B cell (primary cell): ENCODE data around the gene CCDC24. TPM values are rescaled to one million over a fixed set of nuclear protein-coding genes. Genes with fewer than 3 reads are reported as not detected.

Experiments
- ATAC-seq: fragments of 200-7000 bp; cut with Tn5 transposase; one replicate; pipeline ENCODE4 v1.10.0; 2021; ENCODE audit warnings: low read depth, mild to moderate bottlenecking, moderate number of reproducible peaks, moderate library complexity
- CTCF ChIA-PET: fragments of 350-600 bp; sonication (Branson Sonifier 250); formaldehyde crosslinking; loops from one replicate; lab custom pipeline; 2021; ENCODE audit warnings: antibody characterized with exemption, inconsistent platforms; lab: Charles Lee
- POLR2A ChIA-PET: fragments of 350-600 bp; sonication (Branson Sonifier 250); formaldehyde crosslinking; loops from one replicate; lab custom pipeline; 2021; ENCODE audit warnings: antibody characterized with exemption; lab: Charles Lee
- DNase-seq: peaks from one replicate; pipeline ENCODE4 v3.0.0; 2013
- H2AFZ ChIP-seq: 2 replicates; pipeline ENCODE4 v1.6.1; 2012; ENCODE audit warnings: mild to moderate bottlenecking, low read depth, low read length; ENCODE audit not compliant: insufficient read depth, poor library complexity, severe bottlenecking
- H3K27ac ChIP-seq, 2 donors: 1 replicate in 1 of 2; 2 replicates in 1 of 2; pipeline ENCODE4 v1.5.1; 2012 to 2013; ENCODE audit warnings: low read length in 2 of 2, mild to moderate bottlenecking in 2 of 2, moderate library complexity in 1 of 2
- H3K27me3 ChIP-seq, 4 experiments: fragments of 200-600 bp in 1 of 4; sonication (generic) in 1 of 4; replicated peaks in 1 of 4; 1 replicate in 2 of 4; 2 replicates in 2 of 4; pipeline versions ENCODE4 v1.6.1 to v1.7.0; 2013 to 2016; ENCODE audit warnings: low read length in 3 of 4, mild to moderate bottlenecking in 2 of 4, mixed read lengths in 1 of 4, moderate library complexity in 1 of 4; ENCODE audit not compliant: insufficient read depth in 4 of 4, control insufficient read depth in 3 of 4; ENCODE audit errors: control extremely low read depth in 1 of 4
- H3K36me3 ChIP-seq, 2 experiments: replicated peaks in 1 of 2; 1 replicate in 1 of 2; 2 replicates in 1 of 2; pipeline versions ENCODE4 v1.6.1 to v1.7.1; 2013; ENCODE audit warnings: low read length in 1 of 2; ENCODE audit not compliant: insufficient read depth in 2 of 2, control insufficient read depth in 1 of 2; ENCODE audit errors: control extremely low read depth in 1 of 2, extremely low read depth in 1 of 2
- H3K4me1 ChIP-seq, 2 donors: fragments of 200-600 bp in 1 of 2; sonication (generic) in 1 of 2; 1 replicate in 1 of 2; 2 replicates in 1 of 2; pipeline versions ENCODE4 v1.5.1 to v1.6.1; 2013 to 2017; ENCODE audit warnings: low read length in 2 of 2; ENCODE audit not compliant: control insufficient read depth in 2 of 2, insufficient read depth in 2 of 2
- H3K4me2 ChIP-seq: replicated peaks from 2 replicates; pipeline ENCODE3; 2012; ENCODE audit warnings: mild to moderate bottlenecking, low read depth, low read length; ENCODE audit not compliant: poor library complexity, severe bottlenecking
- H3K4me3 ChIP-seq, 5 experiments: fragments of 200-600 bp in 1 of 5; sonication (generic) in 1 of 5; 1 replicate in 3 of 5; 2 replicates in 2 of 5; pipeline versions ENCODE4 v1.5.1 to v1.7.0; 2011 to 2016; ENCODE audit warnings: low read length in 4 of 5, mild to moderate bottlenecking in 4 of 5, low read depth in 2 of 5, control low read depth in 1 of 5, moderate library complexity in 1 of 5; ENCODE audit not compliant: insufficient read depth in 1 of 5; ENCODE audit errors: control extremely low read depth in 1 of 5, extremely low read depth in 1 of 5
- H3K79me2 ChIP-seq: fragments of 200-600 bp; sonication (generic); one replicate; pipeline ENCODE4 v1.6.0; 2016; ENCODE audit warnings: low read length; ENCODE audit not compliant: control insufficient read depth, insufficient read depth
- H3K9ac ChIP-seq: fragments of 200-600 bp; sonication (generic); 2 replicates; pipeline ENCODE4 v1.6.1; 2017; ENCODE audit warnings: mild to moderate bottlenecking, low read length, moderate library complexity
- H3K9me3 ChIP-seq, 3 donors: one replicate each; pipeline versions ENCODE4 v1.6.1 to v1.7.1; 2013; ENCODE audit warnings: low read length in 2 of 3; ENCODE audit not compliant: control insufficient read depth in 2 of 3, insufficient read depth in 1 of 3; ENCODE audit errors: control extremely low read depth in 1 of 3
- H4K20me1 ChIP-seq: 2 replicates; pipeline ENCODE4 v1.6.0; 2012; ENCODE audit warnings: mild to moderate bottlenecking, low read length; ENCODE audit not compliant: insufficient read depth, control insufficient read depth, poor library complexity, severe bottlenecking
- H3K27ac Mint-ChIP-seq: one replicate; pipeline ENCODE4 v1.8.0; 2021; ENCODE audit warnings: mixed read lengths
- H3K27me3 Mint-ChIP-seq: one replicate; pipeline ENCODE4 v1.8.0; 2021; ENCODE audit warnings: mixed read lengths
- H3K4me1 Mint-ChIP-seq: one replicate; pipeline ENCODE4 v1.8.0; 2021; ENCODE audit warnings: mixed read lengths
- H3K4me3 Mint-ChIP-seq: one replicate; pipeline ENCODE4 v1.8.0; 2021; ENCODE audit warnings: mixed read lengths
- H3K9me3 Mint-ChIP-seq: one replicate; pipeline ENCODE4 v1.8.0; 2022; ENCODE audit warnings: mixed read lengths; ENCODE audit not compliant: insufficient read depth
- CTCF ChIP-seq: fragments of 200-600 bp; IDR thresholded peaks from one replicate; pipeline ENCODE4 v1.8.0; 2022; ENCODE audit warnings: antibody characterized with exemption, mild to moderate bottlenecking
- EZH2 ChIP-seq: IDR thresholded peaks from 2 replicates; pipeline ENCODE4 v1.6.1; 2012; ENCODE audit warnings: borderline replicate concordance, low read depth, mild to moderate bottlenecking, moderate library complexity, low read length; ENCODE audit not compliant: insufficient read depth, poor library complexity, severe bottlenecking
- WGBS: methylation state at CpG from one replicate; pipeline ENCODE4 v1.1.5; 2013; ENCODE audit warnings: missing lambda C conversion rate; ENCODE audit not compliant: insufficient coverage; 5-methylcytosine and 5-hydroxymethylcytosine counted together
- intact Hi-C: fragments of 100-400 bp; cut with micrococcal nuclease; formaldehyde crosslinking; loops from one replicate; pipeline ENCODE4 v1.10.0; 2022
- polyA plus RNA-seq: library from polyadenylated mRNA; depleted of rRNA; stranded (reverse); fragments of >200 nt; gene quantifications from 2 replicates; pipeline ENCODE4 v1.2.3, GENCODE V29; 2012
- total RNA-seq, 2 donors: library from RNA; stranded (reverse); fragments of 120-200 nt in 1 of 2; gene quantifications; 1 replicate in 1 of 2; 2 replicates in 1 of 2; pipeline versions ENCODE4 v1.2.3 to v1.2.4, GENCODE V29; 2013 to 2022

The CCDC24 gene
- total and polyA plus RNA-seq, 2 donors (not counting 1 experiment from before 2014, with no cell fraction given): 10.1 to 18.4 TPM

- H3K27me3 ChIP-seq: no peaks in the 10 kb centered on the region
- peak within 1 kb of the TSS; percentile 91 for H3K9ac ChIP-seq
- peaks cover 33 to 61% of the 10 kb centered on the region in 2 donors for H3K4me1 ChIP-seq
- H3K4me3 Mint-ChIP-seq: peak within 1 kb of the TSS; percentile 97
- ChIA-PET POLR2A (interaction anchor here (0.6 to 1.8 kb wide), 5 partner anchors 16 to 1873 kb away, joined by 3 to 5 read pairs (median 4); partner anchors contain the start of genes ARMH1, IPO13 and TMEM53), CTCF (interaction anchor here (1.0 to 2.3 kb wide), 5 partner anchors 15 to 62 kb away, joined by 4 to 10 read pairs (median 6); partner anchors contain the start of gene IPO13)
- peak; percentile 95 for DNase-seq
- no peaks in the 10 kb centered on the region for H3K9me3 ChIP-seq
- H3K36me3 ChIP-seq: peaks cover 0 to 33% of the 10 kb centered on the region in 2 experiments
- intact Hi-C loops: loop anchor here (1.0 to 10.0 kb wide), 5 partner anchors 17 to 1520 kb away; partner anchors contain the start of genes CCDC24, IPO13, PPCS and ST3GAL3
- H3K4me3 ChIP-seq: peak within 1 kb of the TSS; percentile 79 to 97 (median 89)
- ATAC-seq: peak; percentile 72
- H3K27me3 Mint-ChIP-seq: no peaks in the 10 kb centered on the region
- peaks cover 39% of the 10 kb centered on the region for H3K79me2 ChIP-seq
- TF ChIP-seq EZH2 (no peak), CTCF (no peak)
- peak within 1 kb of the TSS; percentile 95 for H3K4me2 ChIP-seq
- H3K9me3 Mint-ChIP-seq: no peaks in the 10 kb centered on the region
- peaks cover 48% of the 10 kb centered on the region for H4K20me1 ChIP-seq
- H3K27ac Mint-ChIP-seq: peak within 1 kb of the TSS; percentile 97
- H3K4me1 Mint-ChIP-seq: peaks cover 69% of the 10 kb centered on the region
- H2AFZ ChIP-seq: peak within 1 kb of the TSS; percentile 91
- under 1% methylated on average over 93 of the region's 93 CpGs for WGBS
- peak within 1 kb of the TSS; percentile 89 to 96 for H3K27ac ChIP-seq
Measured at GRCh38 chr1:43974443-43975248, 16.8 kb upstream of the CCDC24 start, which contains the start of gene ATP6V0B. TSS of gene ATP6V0B (plus strand) at chr1:43974960. CDS start at chr1:43975041, 81 bp downstream.
